Stimulated activated CD4-positive, alpha-beta T cell treated with anti-CD3 and anti-CD28 coated beads, TNF-alpha, amount 100 ng/mL, for 24 hours (primary cell): Measurements from ENCODE around the gene RERE.

Experiments used
- DNase-seq, 3 experiments: peaks; one replicate each; pipeline ENCODE4 v3.0.0-alpha.2; 2020; ENCODE audit warnings: low read depth in 3 of 3

The RERE gene

GRCh38 chr1:8574985-8575384 is 242.5 kb downstream of the RERE start:
- DNase-seq: no peak

DNA sequence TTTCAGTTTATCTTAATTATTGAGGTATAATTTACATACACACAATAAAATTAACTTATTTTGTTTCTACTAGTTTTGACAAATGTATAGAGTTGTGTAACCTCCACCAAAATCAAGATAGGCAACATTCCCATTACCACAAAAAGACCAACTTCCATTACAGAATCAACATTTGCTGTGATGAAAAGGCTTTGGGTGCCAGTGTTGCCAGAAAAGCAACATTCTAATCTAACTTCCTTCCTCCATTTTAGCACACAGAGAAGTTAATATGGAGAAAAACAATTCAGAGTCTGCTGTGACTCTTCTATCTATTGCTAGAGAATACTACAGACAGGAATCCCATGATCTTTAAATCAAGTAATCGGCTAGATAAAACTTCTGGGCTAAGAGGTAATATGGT is 245.3 kb downstream of the RERE start:
- DNase-seq: no peak

- no peak for DNase-seq
Measured at GRCh38 chr1:8571200-8571984, 246.0 kb downstream of the RERE start.

DNA sequence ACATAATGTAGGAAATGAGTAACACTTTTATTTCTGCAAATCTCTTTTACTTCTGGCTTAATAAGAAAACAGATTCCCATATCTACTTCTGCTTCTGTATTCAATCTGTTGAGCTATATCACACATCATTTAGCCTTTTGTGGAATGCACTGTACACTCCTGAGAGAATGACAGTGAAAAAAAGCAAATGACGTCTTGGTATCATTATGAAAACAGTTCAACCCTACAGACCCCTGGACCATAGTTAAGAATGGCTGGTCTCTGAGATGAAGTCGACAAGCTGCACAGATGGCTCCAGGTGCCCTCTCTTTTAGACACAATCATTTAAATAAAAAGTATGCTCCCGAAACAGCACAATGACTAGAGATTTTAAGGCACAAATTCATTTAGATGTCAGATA is 247.0 kb downstream of the RERE start:
- DNase-seq: no peak

- no peak for DNase-seq
Measured at GRCh38 chr1:8569242-8569641, 248.2 kb downstream of the RERE start.

DNA sequence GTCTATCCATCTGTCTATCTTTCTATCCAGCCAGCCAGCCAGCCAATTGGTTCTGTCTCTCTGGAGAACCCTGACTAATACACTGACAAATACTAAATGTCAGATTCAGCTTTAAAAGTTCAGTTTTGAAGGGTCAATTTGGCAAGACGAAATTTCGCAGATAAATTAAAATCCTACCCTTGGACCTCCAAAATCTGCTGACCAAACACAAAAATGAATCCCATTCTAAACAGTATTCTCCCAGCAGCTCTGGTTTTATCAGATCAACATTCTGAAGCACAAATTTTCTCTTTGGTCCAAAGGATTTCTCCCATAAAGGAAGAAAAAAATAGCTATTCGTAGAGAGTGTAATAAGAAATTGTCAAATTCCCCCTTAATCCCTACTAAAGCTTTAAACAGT is 248.6 kb downstream of the RERE start:
- no peak for DNase-seq

GRCh38 chr1:8567146-8567545 is 250.3 kb downstream of the RERE start:
- DNase-seq: no peak

DNA sequence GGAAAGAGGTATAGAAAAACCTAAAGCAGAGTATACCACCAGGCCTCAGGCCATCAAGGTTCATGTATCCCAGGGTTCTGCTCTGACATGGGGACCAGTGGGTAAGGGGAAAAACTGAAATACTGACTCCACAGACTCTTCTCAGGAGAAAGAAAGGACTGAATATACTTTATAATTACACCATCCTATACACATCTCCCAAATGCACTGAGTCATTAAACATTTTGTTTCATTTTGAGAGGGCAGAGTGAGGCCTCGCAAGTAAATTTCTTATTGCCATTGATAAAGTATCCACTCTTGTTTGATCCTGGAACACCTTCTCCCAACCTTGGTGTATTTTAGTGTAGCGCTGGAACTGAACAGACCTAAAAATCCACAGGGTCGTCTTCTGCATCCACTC is 251.6 kb downstream of the RERE start:
- no peak for DNase-seq

- DNase-seq: no peak
Measured at GRCh38 chr1:8563944-8564537, 253.4 kb downstream of the RERE start.

- DNase-seq: no peak
Measured at GRCh38 chr1:8562881-8563865, 254.3 kb downstream of the RERE start.

DNA sequence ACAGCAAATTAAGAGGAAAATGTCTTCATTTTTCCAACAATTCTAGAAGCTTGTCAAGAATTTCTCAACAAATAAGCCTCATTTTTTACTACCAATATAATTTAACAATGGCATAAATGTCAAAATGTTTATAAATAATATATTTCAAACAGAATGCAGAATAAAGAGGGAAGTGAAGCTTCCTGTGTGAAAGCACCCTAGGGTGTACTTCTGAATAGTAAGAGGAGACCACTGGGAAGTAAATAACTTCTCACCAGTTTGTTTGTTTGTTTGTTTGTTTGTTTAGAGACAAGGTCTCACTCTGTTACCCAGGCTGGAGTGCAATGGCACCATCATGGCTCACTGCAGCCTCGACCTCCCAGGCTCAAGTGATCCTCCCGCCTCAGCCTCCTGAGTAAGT is 255.2 kb downstream of the RERE start:
- no peak for DNase-seq

GRCh38 chr1:8560611-8561544 is 256.6 kb downstream of the RERE start:
- DNase-seq: no peak

GRCh38 chr1:8560035-8560434 is 257.4 kb downstream of the RERE start:
- no peak for DNase-seq

- DNase-seq: no peak
Measured at GRCh38 chr1:8555582-8555981, 261.9 kb downstream of the RERE start.

- no peak for DNase-seq
Measured at GRCh38 chr1:8554956-8555534, 262.4 kb downstream of the RERE start.

DNA sequence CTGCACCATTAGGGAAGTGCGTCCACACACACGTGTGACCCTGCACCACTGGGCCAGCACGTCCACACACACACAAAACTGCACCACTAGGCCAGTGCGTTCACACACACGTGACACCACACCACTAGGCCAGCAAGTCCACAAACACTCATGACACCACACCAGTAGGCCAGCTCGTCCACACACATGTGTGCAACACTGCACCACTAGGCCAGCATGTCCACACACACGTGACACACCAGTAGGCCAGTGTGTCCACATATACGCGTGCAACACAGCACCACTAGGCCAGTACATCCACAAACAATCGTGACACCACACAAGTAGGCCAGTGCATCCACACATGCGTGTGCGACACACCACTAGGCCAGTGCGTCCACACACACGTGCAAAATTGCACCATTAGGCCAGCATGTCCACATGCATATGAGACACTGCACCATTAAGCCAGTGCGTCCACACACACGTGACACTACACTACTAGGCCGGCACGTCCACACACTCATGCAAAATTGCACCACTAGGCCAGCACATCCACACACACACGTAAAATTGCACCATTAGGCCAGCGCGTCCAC is 264.5 kb downstream of the RERE start:
- DNase-seq: no peak

DNA sequence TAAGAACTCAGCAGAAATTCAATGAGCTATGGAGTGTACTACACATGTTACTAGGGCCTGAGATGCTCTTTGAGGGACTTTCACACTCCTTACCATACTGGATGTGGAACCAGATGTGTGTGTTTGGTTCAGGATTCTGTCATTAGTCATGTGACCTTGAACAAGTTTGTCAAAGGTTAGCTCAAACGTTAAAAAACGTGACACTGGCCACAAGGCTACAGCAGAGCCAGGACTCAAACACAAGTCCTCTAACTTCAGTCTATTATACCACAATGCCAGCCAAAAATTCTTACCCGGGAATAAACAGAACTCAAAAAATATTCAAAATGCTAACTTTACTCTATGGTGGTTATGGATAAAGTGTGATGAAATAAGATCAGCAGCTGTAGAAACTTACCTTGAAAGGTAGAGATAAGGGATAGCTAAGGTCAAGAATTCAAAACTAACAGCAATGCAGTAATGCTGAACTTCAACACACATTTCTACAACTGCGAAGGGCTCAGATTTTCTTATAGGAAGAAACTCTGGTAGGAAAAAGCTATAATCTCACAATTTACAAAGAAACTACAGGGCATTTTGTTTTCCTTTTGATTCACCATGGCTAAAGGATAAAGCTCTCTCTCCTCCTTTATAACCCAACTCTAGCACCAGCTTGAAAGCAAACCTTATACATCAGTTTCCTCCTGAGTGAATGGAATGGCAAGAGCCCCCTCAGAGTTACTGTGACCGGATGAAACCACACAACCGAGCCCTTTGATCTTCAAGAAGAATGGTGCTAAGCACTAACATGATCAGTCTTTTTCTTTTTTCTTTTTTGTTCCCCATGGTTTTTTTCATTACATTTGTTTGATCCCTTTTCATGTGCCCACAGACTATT is 265.6 kb downstream of the RERE start:
- no peak for DNase-seq

- DNase-seq: no peak
Measured at GRCh38 chr1:8551057-8551456, 266.4 kb downstream of the RERE start.

DNA sequence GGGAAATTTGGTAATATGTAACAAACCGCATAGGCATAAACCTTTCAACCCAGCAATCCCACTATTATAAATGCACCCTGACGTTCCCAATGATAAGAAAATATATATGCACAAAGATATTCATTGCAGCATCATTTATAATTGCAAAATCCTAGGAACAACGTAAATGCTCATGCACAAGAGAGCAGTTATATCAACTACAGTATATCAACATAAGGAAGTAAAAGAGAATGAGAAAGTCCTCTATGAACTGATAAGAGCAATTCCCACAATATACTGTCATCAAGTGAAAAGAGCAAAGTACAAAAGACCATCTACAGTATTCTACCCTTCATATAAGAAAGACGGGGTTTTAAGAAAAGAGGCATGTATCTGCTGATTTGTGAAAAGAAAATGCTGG is 269.6 kb downstream of the RERE start:
- DNase-seq: no peak

DNA sequence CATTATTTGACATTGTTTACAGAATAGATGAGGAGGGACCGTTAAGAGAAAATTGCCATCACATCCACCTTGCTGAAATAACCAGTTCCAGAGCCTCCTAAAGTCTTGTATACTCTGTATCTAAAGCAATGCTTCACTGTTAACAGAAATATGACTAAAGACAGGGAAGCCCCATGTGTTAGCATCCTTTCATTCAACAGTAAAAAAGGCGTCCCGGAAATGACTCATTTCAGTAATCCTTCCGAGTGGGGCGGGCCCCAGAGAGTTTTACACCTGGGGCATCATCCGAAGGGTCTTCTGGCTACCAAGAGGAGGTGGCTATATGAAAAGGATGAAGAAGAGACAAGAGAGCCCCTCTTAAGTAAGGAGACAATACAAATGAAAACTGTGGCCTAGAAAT is 272.4 kb downstream of the RERE start:
- DNase-seq: no peak
